GM13977 (cell line): Measurements from ENCODE around the gene ATP10A.

Experiments
- DNase-seq: peaks from one replicate; pipeline ENCODE4 v3.0.0; 2012; ENCODE audit warnings: low spot score
- CTCF ChIP-seq: IDR thresholded peaks from 2 replicates; pipeline ENCODE4 v1.5.1; 2012; ENCODE audit warnings: mild to moderate bottlenecking, control low read depth; ENCODE audit not compliant: insufficient read depth; ENCODE audit errors: extremely low read depth, missing control alignments
- in situ Hi-C: fragments of 300-500 bp; cut with MboI; formaldehyde crosslinking; loops from one replicate; pipeline ENCODE4 v1.12.0; 2022; ENCODE audit warnings: low sequenced_read_pairs, low pct_unique_long_range_greater_than_20kb, mixed read lengths, inconsistent platforms; ENCODE audit not compliant: unreplicated experiment

Gene ATP10A

DNA sequence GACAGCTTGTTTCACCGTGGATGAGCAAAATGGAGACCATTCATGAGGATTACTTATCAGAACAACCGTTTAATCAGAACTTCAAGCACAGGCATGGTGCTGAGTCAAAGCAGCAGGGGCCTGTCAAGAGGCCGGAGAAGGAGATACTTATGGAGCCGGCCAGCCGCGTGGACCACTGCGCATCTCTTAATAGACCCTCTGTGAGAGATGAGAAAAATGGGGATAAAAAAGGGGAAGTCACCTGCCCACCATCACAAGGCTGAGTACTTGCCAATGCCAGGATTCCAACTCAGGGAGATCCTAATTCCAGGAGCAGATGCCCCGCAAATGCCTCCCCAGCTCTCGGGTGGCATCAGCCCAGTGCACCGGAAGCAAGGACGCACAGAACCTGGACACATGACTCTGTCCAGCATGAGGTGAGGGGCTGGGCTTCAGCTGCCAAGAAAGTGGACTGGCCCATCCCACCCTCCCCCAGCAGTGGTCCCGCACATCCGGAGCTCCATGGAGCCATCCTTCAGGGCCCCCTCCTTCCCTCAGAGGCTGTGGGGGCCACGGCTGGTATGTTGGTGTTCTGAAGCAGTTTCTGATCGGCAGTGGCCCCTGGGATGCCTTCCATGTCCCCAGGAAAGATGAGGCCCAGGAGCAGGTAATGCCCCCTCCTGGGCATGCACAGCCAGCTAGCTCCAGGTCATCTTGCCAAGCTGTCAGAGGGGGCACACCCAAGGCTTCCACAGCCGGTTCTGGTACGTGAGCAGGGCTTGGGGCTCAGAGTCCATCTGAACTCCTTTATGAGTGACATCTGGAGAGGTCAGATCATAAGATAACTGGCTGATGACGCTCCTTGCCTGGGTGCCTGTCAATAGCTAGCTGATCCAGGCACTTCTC lies 143.8 kb downstream of the ATP10A start:
- TF ChIP-seq CTCF, result no peak
- in situ Hi-C loops, result no loop called here
- no peak for DNase-seq

DNA sequence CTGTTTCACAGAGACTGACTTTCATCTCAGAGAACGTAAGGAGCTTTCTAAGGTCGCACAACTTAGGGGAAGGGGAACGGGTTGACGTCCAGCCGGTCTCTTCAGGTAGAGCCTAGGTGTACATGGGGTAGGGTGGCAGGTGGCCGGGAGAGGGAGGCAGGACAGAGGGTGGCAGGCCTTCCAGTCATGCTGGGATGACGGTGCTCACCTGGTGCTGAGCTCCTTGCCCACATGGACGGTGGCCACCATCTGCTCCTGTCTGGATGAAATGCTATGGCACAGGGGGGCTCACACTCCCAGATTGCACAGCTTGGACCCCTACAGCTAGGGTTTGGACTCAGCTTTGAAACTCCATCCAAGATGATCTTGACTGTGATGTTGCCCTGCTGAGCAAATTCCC lies 144.5 kb downstream of the ATP10A start:
- in situ Hi-C loops, result no loop called here
- DNase-seq, result no peak
- TF ChIP-seq CTCF, result no peak

DNA sequence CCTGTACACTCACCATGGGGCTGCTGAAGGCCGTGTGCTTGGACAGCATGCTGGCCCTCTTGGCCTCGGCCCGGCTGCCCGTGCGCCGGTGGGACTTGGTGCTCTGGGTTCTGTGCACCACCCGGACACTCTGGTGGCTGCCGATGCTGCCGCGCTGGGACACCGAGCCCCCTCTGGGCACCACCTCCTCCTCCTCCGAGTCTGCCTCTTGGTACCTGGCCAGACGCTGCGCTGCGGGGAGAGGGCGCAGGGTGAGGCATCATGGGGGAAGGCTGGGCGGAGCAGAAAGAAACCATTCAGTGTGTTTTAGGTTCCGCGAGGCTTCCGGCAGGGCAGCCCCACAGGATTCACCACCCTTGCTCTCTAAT lies 145.0 kb downstream of the ATP10A start:
- in situ Hi-C loops, result no loop called here
- no peak for TF ChIP-seq CTCF
- DNase-seq, result no peak

GRCh38 chr15:25717457-25718168 lies 145.5 kb downstream of the ATP10A start:
- DNase-seq, result no peak
- in situ Hi-C loops, result no loop called here
- no peak for TF ChIP-seq CTCF

DNA sequence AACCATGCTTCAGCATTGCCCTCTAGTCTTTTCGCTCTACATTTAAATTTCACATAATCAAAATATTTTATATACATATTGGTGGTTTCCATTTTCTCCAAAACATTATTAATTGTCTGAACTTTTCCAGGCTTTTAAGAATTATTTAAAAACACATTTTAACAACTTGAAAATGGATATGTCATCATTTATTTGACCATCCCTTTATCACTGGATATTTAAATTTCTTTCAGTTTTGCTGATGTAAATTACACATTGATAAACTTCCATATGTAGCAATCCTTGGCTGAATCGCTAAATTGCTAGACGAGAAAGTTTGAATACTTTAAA lies 146.0 kb downstream of the ATP10A start:
- TF ChIP-seq CTCF, result no peak
- in situ Hi-C loops, result no loop called here
- no peak for DNase-seq

GRCh38 chr15:25716414-25717126 lies 146.6 kb downstream of the ATP10A start:
- in situ Hi-C loops, result no loop called here
- no peak for DNase-seq
- no peak for TF ChIP-seq CTCF
